ENCODE results near the gene PLOD1. TPM values are rescaled to one million over a fixed set of nuclear protein-coding genes. Genes with fewer than 3 reads are reported as not detected.

Gene PLOD1
- total and polyA plus RNA-seq, 12 donors, result 37.1 to 133 (median 79.9) TPM

DNA sequence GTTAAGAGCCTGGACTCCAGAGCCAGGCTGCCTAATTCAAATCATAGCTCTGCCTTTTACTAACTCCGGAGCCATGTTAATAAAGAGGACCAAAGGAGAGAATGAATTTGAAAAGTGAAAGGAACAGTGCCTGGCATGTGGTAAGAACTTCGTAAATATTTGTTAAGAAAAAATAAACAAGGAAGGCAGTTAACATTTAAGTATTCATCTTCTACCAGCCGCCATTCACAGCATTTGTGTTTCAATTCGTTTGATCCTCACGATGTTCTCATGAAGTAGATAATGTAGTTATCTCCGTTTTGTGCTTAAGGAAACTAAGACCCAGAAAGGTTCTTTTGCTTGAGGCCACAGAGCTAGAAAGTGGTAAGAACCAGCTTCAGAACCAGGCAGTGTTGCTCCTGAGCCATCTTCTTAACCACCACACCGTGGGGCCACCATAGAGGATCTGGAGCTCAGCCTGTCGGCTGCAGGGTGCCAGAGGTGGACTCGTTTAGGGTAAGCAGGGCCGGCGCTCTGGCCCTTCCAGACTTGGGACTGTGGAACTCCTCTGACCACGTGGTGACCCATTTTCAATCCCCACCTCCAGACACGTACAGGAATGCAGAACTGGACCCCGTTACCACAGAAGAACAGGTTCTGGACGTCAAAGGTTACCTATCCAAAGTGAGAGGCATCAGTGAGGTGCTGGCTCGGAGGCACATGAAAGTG, 57.6 kb downstream of the PLOD1 start:
- 75 to 84% (median 81%) methylated on average over 10 to 16 of the region's 16 CpGs for WGBS, 4 donors
- intact Hi-C loops (cut with DNase I), result no loop called here
- no peak for DNase-seq
- no peaks in the 10 kb centered on the region for H3K4me1 ChIP-seq (replicated peaks in 1 of 2)
- no peaks in the 10 kb centered on the region for H3K27me3 ChIP-seq
- H3K36me3 ChIP-seq (replicated peaks in 1 of 2), result peaks cover 0 to 81% of the 10 kb centered on the region in 2 donors
- no peak overlapping the region for H3K4me3 ChIP-seq
- TF ChIP-seq CTCF (IDR thresholded peaks at IDR 0.05), result no peak
- no peak for TF ChIP-seq POLR2A (IDR thresholded peaks at IDR 0.05)
- no peak overlapping the region for H3K27ac ChIP-seq
- H3K9me3 ChIP-seq (replicated peaks in 1 of 3), result no peaks in the 10 kb centered on the region

GRCh38 chr1:11997081-11997850, 62.7 kb downstream of the PLOD1 start:
- H3K36me3 ChIP-seq (replicated peaks in 1 of 2), result peaks cover 0 to 98% of the 10 kb centered on the region in 2 donors
- no peaks in the 10 kb centered on the region for H3K9me3 ChIP-seq (replicated peaks in 1 of 3)
- WGBS, 4 donors, result 82 to 90% (median 86%) methylated on average over 4 to 5 of the region's 5 CpGs
- TF ChIP-seq POLR2A (IDR thresholded peaks at IDR 0.05) (no peak), CTCF (IDR thresholded peaks at IDR 0.05) (no peak)
- H3K4me3 ChIP-seq, result no peak overlapping the region
- intact Hi-C loops (cut with DNase I), result no loop called here
- no peaks in the 10 kb centered on the region for H3K27me3 ChIP-seq
- no peaks in the 10 kb centered on the region for H3K4me1 ChIP-seq (replicated peaks in 1 of 2)
- DNase-seq, result no peak
- H3K27ac ChIP-seq, result no peak overlapping the region

GRCh38 chr1:11998636-11999035, 64.1 kb downstream of the PLOD1 start:
- Histone ChIP-seq H3K36me3 (replicated peaks in 1 of 2) (peaks cover 0 to 97% of the 10 kb centered on the region in 2 donors), H3K27ac (no peak overlapping the region), H3K27me3 (no peaks in the 10 kb centered on the region), H3K4me3 (no peak overlapping the region), H3K4me1 (replicated peaks in 1 of 2) (no peaks in the 10 kb centered on the region), H3K9me3 (replicated peaks in 1 of 3) (no peaks in the 10 kb centered on the region)
- intact Hi-C loops (cut with DNase I), result no loop called here
- 83 to 93% (median 87%) methylated on average over 2 to 5 of the region's 5 CpGs for WGBS, 4 donors
- no peak for DNase-seq
- TF ChIP-seq POLR2A (IDR thresholded peaks at IDR 0.05) (no peak), CTCF (IDR thresholded peaks at IDR 0.05) (no peak)

- Histone ChIP-seq H3K27ac (no peak overlapping the region), H3K4me3 (no peak overlapping the region), H3K4me1 (replicated peaks in 1 of 2) (no peaks in the 10 kb centered on the region), H3K36me3 (replicated peaks in 1 of 2) (peaks cover 0 to 97% of the 10 kb centered on the region in 2 donors), H3K9me3 (replicated peaks in 1 of 3) (no peaks in the 10 kb centered on the region), H3K27me3 (no peaks in the 10 kb centered on the region)
- intact Hi-C loops (cut with DNase I), result no loop called here
- 86 to 95% (median 92%) methylated on average over 3 of the region's 3 CpGs for WGBS, 4 donors
- DNase-seq, result no peak
- TF ChIP-seq POLR2A (IDR thresholded peaks at IDR 0.05), result no peak
- no peak for TF ChIP-seq CTCF (IDR thresholded peaks at IDR 0.05)
Measured at GRCh38 chr1:11999236-11999635, 64.7 kb downstream of the PLOD1 start.
